HG02973 (cell line): ENCODE results near the gene PRR23E.

ENCODE experiments used
- ATAC-seq: cut with Tn5 transposase; IDR thresholded peaks from one replicate; pipeline ENCODE4 v1.9.1; 2021; ENCODE audit warnings: moderate library complexity; ENCODE audit not compliant: unreplicated experiment

Gene PRR23E

GRCh38 chr3:127222163-127222562 lies 29.2 kb downstream of the PRR23E start:
- ATAC-seq, result no peak

- ATAC-seq, result no peak
These were observed 29.7 kb downstream of the PRR23E start for GRCh38 chr3:127222664-127223063.

- no peak for ATAC-seq
These were observed 31.2 kb downstream of the PRR23E start for GRCh38 chr3:127224118-127224517.

- no peak for ATAC-seq
These were observed 33.5 kb downstream of the PRR23E start for GRCh38 chr3:127226457-127226856.

GRCh38 chr3:127226946-127227842 lies 34.3 kb downstream of the PRR23E start:
- ATAC-seq, result no peak

- no peak for ATAC-seq
These were observed 35.9 kb downstream of the PRR23E start for GRCh38 chr3:127228866-127229265.

- ATAC-seq, result no peak
These were observed 40.4 kb downstream of the PRR23E start for GRCh38 chr3:127233371-127233770.

GRCh38 chr3:127234778-127235177 lies 41.8 kb downstream of the PRR23E start:
- ATAC-seq, result no peak

GRCh38 chr3:127235706-127236105 lies 42.8 kb downstream of the PRR23E start:
- no peak for ATAC-seq

- ATAC-seq, result no peak
These were observed 44.9 kb downstream of the PRR23E start for GRCh38 chr3:127237835-127238234.

- no peak for ATAC-seq
These were observed 45.7 kb downstream of the PRR23E start for GRCh38 chr3:127238602-127239001.

GRCh38 chr3:127247292-127247691 lies 54.4 kb downstream of the PRR23E start:
- ATAC-seq, result no peak
